Activated B cell treated with CpG ODN at 0.5 μM for 24 hours (primary cell): Measurements from ENCODE around the gene RAB7A. TPM values are rescaled to one million over a fixed set of nuclear protein-coding genes. Genes with fewer than 3 reads are reported as not detected.

ENCODE experiments used
- ATAC-seq: fragments of 200-7000 bp; cut with Tn5 transposase; one replicate; pipeline ENCODE4 v1.10.0; 2021; ENCODE audit warnings: low read depth, mild to moderate bottlenecking, moderate library complexity
- CTCF ChIA-PET: fragments of 350-600 bp; sonication (Branson Sonifier 250); formaldehyde crosslinking; loops from one replicate; lab custom pipeline; 2021; ENCODE audit warnings: antibody characterized with exemption; lab: Charles Lee
- POLR2A ChIA-PET: fragments of 350-600 bp; sonication (Branson Sonifier 250); formaldehyde crosslinking; loops from one replicate; lab custom pipeline; 2021; ENCODE audit warnings: antibody characterized with exemption; lab: Charles Lee
- DNase-seq: peaks from one replicate; pipeline ENCODE4 v3.0.0; 2022
- H3K27ac Mint-ChIP-seq: one replicate; pipeline ENCODE4 v1.8.0; 2020; ENCODE audit warnings: mixed read lengths
- H3K27me3 Mint-ChIP-seq: one replicate; pipeline ENCODE4 v1.8.0; 2021; ENCODE audit warnings: mixed read lengths
- H3K36me3 Mint-ChIP-seq: one replicate; pipeline ENCODE4 v1.8.0; 2021; ENCODE audit warnings: low read depth, mixed read lengths
- H3K4me1 Mint-ChIP-seq: one replicate; pipeline ENCODE4 v1.8.0; 2021; ENCODE audit warnings: mixed read lengths
- H3K4me3 Mint-ChIP-seq: one replicate; pipeline ENCODE4 v1.8.0; 2020; ENCODE audit warnings: mild to moderate bottlenecking, mixed read lengths
- H3K9me3 Mint-ChIP-seq: one replicate; pipeline ENCODE4 v1.8.0; 2020; ENCODE audit warnings: mixed read lengths
- CTCF ChIP-seq: fragments of 200-600 bp; IDR thresholded peaks from one replicate; pipeline ENCODE4 v1.8.0; 2022; ENCODE audit warnings: antibody characterized with exemption, mild to moderate bottlenecking
- intact Hi-C: fragments of 100-400 bp; cut with micrococcal nuclease; formaldehyde crosslinking; loops from one replicate; pipeline ENCODE4 v1.15.1; 2024
- total RNA-seq: library from RNA; stranded (reverse); gene quantifications from 2 replicates; pipeline ENCODE4 v1.2.3, GENCODE V29; 2022

Gene RAB7A
- total RNA-seq, 1 donor from 2014 or later: 169 TPM

DNA sequence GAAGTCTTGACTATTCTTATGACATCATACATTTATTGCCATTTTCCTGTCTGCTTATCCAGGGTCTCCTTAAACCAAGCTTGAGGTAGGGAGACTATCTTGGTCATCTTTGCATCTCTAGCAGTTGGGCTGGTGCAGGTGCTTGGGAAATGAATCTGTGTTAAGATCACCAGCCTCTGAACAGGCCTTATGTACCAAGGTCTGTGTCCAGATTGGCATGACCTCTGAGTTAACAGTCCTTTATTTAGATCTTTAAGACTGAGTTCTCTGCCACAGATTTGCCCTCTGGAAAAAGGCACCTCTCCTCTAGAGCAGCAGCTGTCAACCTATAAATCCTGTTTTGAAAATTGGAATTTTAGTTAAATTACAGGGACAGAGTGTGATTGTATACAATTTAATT, 35.4 kb downstream of the RAB7A start:
- H3K27ac Mint-ChIP-seq: no peak overlapping the region
- CTCF ChIA-PET: no interaction called here
- ATAC-seq: no peak

DNA sequence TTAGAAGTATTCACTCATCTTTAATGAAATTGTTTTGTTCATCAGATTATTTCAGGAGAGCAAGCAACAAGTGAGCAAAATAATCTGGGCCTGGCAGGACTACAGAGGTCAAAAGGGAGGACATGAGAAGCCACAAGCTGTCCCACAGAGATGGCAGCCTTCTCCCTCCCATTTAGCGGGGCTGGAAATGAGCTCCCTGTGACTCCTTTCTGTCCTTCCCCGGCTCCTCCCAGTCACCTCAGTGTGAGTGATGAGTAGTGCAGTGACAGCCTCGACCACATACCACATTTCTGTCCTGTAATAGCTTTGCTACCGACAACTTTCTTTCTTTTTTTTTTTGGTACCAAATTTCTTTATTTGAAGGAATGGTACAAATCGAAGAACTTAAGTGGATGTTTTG, 38.0 kb downstream of the RAB7A start:
- CTCF ChIA-PET: no interaction called here
- no peaks in the 10 kb centered on the region for H3K9me3 Mint-ChIP-seq
- intact Hi-C loops: no loop called here
- H3K4me1 Mint-ChIP-seq: peaks cover 63% of the 10 kb centered on the region
- H3K27me3 Mint-ChIP-seq: no peaks in the 10 kb centered on the region
- POLR2A ChIA-PET: no interaction called here
- H3K27ac Mint-ChIP-seq: no peak overlapping the region
- H3K4me3 Mint-ChIP-seq: no peak overlapping the region
- ATAC-seq: no peak
- H3K36me3 Mint-ChIP-seq: peaks cover 46% of the 10 kb centered on the region
- TF ChIP-seq CTCF: no peak
- DNase-seq: no peak

More for the DNA sequence above, 35.4 kb downstream of the RAB7A start:
- intact Hi-C loops: no loop called here
- peaks cover 46% of the 10 kb centered on the region for H3K4me1 Mint-ChIP-seq
- TF ChIP-seq CTCF: no peak
- no peaks in the 10 kb centered on the region for H3K9me3 Mint-ChIP-seq
- H3K36me3 Mint-ChIP-seq: peaks cover 41% of the 10 kb centered on the region
- POLR2A ChIA-PET: no interaction called here
- no peak overlapping the region for H3K4me3 Mint-ChIP-seq
- no peak for DNase-seq
- no peaks in the 10 kb centered on the region for H3K27me3 Mint-ChIP-seq

DNA sequence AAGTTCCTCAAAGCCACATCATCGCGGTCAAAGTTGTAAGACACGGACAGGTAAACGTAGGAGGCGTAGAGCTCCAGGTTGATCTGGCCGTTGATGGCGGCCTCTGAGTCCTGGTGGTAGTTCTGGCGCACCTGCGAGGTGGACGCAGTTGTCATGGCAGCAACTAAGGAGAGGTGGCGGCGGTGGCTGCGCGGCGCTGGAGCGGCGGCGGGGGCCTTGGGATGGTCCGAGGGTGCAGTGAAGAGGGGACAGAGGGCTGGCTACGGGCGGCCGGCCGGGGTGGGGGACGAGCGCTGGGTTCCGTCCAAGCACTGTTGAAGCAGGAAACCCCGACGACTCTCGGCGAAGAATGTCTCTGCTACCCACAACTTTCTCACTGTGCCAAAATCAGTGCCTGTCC, 38.9 kb downstream of the RAB7A start:
- no peaks in the 10 kb centered on the region for H3K27me3 Mint-ChIP-seq
- H3K9me3 Mint-ChIP-seq: no peaks in the 10 kb centered on the region
- CTCF ChIA-PET: no interaction called here
- H3K4me3 Mint-ChIP-seq: no peak overlapping the region
- ATAC-seq: no peak
- no peak overlapping the region for H3K27ac Mint-ChIP-seq
- peaks cover 65% of the 10 kb centered on the region for H3K4me1 Mint-ChIP-seq
- intact Hi-C loops: no loop called here
- peaks cover 42% of the 10 kb centered on the region for H3K36me3 Mint-ChIP-seq
- TF ChIP-seq CTCF: no peak
- no peak for DNase-seq
- POLR2A ChIA-PET: no interaction called here

DNA sequence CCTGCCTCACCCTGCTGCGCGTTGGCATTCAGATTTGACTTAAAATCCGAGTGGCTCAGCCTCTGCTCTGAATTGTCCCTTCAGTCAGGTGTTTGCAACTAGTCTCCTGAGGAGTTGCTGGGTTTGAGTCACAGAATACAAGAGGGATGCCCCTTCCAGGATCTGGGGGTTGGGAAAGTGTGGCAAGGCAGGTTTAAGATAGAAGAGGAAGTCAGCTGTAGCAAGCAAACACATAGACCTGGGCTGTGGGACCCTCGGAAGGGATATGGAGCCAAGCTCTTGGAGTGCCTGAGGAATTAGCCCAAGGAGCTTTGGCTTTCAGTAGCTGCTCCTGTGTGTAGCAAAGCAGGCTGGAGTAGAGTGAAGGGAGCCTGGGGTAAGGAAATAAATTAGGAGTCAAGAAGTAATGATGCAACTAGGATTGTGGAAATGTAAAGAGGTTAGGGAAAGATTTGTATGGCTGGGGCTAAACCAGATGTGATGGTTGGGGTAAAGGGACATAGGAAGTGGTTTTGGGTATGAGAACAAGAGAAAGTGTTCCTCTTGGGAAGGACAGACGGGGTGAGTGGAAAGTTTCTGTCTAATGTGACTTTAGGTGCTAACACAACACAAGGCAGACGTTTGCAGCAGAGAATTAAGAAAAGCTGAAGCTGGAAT, 41.2 kb downstream of the RAB7A start:
- CTCF ChIA-PET: no interaction called here
- no peaks in the 10 kb centered on the region for H3K9me3 Mint-ChIP-seq
- peaks cover 60% of the 10 kb centered on the region for H3K4me1 Mint-ChIP-seq
- no peak for DNase-seq
- no peak overlapping the region for H3K4me3 Mint-ChIP-seq
- peak overlapping the region; percentile 50 for H3K27ac Mint-ChIP-seq
- peaks cover 44% of the 10 kb centered on the region for H3K36me3 Mint-ChIP-seq
- POLR2A ChIA-PET: no interaction called here
- intact Hi-C loops: no loop called here
- TF ChIP-seq CTCF: no peak
- no peak for ATAC-seq
- H3K27me3 Mint-ChIP-seq: no peaks in the 10 kb centered on the region

DNA sequence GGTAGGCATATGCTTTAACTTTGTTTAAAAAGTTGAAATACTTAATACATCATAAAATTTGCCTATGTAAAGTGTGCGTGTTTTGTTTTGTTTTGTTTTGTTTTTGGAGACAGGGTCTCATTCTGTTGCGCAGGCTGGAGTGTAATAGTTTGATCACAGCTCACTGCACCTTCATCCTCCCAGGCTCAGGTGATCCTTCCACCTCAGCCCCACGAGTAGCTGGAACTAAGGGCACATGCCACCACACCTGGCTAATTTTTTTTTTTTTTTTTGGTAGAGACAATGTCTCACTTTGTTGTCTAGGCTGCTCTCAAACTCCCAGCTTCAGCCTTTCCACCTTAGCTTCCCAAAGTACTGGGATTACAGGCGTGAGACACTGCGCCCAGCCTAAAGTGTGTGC, 42.5 kb downstream of the RAB7A start:
- Mint-ChIP-seq H3K9me3 (no peaks in the 10 kb centered on the region), H3K4me1 (peaks cover 55% of the 10 kb centered on the region), H3K36me3 (peaks cover 44% of the 10 kb centered on the region), H3K27me3 (no peaks in the 10 kb centered on the region), H3K27ac (no peak overlapping the region), H3K4me3 (no peak overlapping the region)
- intact Hi-C loops: no loop called here
- ChIA-PET CTCF (no interaction called here), POLR2A (interaction anchor here (0.5 kb wide), 1 partner anchor 12 kb away, joined by 3 read pairs; no protein-coding TSS in a partner anchor)
- no peak for DNase-seq
- ATAC-seq: no peak
- TF ChIP-seq CTCF: no peak
